KMS-11 (cell line): ENCODE measurements around the gene UBP1.

ENCODE experiments used
- H2AFZ ChIP-seq: fragments of 200-600 bp; sonication (generic); 2 replicates; pipeline ENCODE4 v1.6.1; 2016; ENCODE audit warnings: antibody characterized with exemption, mixed run types, low read depth
- H3K27ac ChIP-seq: fragments of 200-600 bp; sonication (generic); 2 replicates; pipeline ENCODE4 v1.6.1; 2016; ENCODE audit warnings: mild to moderate bottlenecking, mixed run types
- H3K27me3 ChIP-seq: fragments of 200-600 bp; sonication (generic); 2 replicates; pipeline ENCODE4 v1.6.1; 2017; ENCODE audit warnings: mild to moderate bottlenecking, low read depth, mixed run types, moderate library complexity; ENCODE audit not compliant: insufficient read depth
- H3K36me3 ChIP-seq: fragments of 200-600 bp; sonication (generic); 2 replicates; pipeline ENCODE4 v1.6.1; 2017; ENCODE audit warnings: mild to moderate bottlenecking, mixed run types; ENCODE audit not compliant: insufficient read depth
- H3K4me1 ChIP-seq: fragments of 200-600 bp; sonication (generic); 2 replicates; pipeline ENCODE4 v1.6.1; 2016; ENCODE audit warnings: mild to moderate bottlenecking, low read depth, mixed run types; ENCODE audit not compliant: poor library complexity, severe bottlenecking
- H3K4me2 ChIP-seq: fragments of 200-600 bp; sonication (generic); 2 replicates; pipeline ENCODE4 v1.7.0; 2016; ENCODE audit warnings: mild to moderate bottlenecking, mixed run types
- H3K4me3 ChIP-seq: fragments of 200-600 bp; sonication (generic); IDR thresholded peaks from 2 replicates; pipeline ENCODE4 v1.6.1; 2017; ENCODE audit warnings: low read depth, low read length, mixed read lengths; ENCODE audit not compliant: insufficient read depth
- H3K79me2 ChIP-seq: fragments of 200-600 bp; sonication (generic); 2 replicates; pipeline ENCODE4 v1.6.1; 2016; ENCODE audit warnings: low read depth, mixed run types; ENCODE audit not compliant: insufficient read depth
- H3K9ac ChIP-seq: fragments of 200-600 bp; sonication (generic); 2 replicates; pipeline ENCODE4 v1.6.1; 2016; ENCODE audit warnings: mild to moderate bottlenecking, mixed run types
- H4K20me1 ChIP-seq: fragments of 200-600 bp; sonication (generic); 2 replicates; pipeline ENCODE4 v1.6.1; 2016; ENCODE audit warnings: mild to moderate bottlenecking, mixed run types; ENCODE audit not compliant: insufficient read depth
- TF ChIP-seq, protein P1 (sequence below): fragments of 200-600 bp; sonication (generic); conservative IDR thresholded peaks from 2 replicates; pipeline ENCODE4 v1.6.1; 2017; ENCODE audit warnings: low read depth, mild to moderate bottlenecking, antibody characterized with exemption, low read length, moderate library complexity, mixed read lengths

Gene UBP1

DNA sequence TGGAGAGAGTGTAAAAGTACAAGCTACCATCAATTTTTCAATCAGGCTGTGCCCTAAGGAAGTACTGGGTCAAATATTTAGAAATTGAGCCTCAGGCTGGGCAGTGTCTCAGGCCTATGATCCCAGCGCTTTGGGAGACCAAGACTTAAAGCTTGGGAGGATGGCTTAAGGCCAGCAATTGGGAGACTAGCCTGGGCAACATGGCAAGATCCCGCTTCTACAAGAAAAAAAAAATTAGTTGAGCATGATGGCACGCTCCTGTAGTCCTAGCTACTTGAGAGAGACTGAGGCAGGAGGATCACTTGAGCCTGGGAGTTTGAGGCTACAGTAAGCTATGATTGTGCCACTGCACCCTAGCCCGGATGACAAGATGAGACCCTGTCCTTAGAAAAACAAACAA is 2.0 kb upstream of the UBP1 start:
- H3K79me2 ChIP-seq, result peaks cover 25% of the 10 kb centered on the region
- H3K27ac ChIP-seq, result peak overlapping the region; percentile 99; the same call in 1 of the 2 replicates
- H3K27me3 ChIP-seq, result no peaks in the 10 kb centered on the region
- H3K9ac ChIP-seq, result peak overlapping the region; percentile 93; the same call in 1 of the 2 replicates
- H3K4me1 ChIP-seq, result peaks cover 9% of the 10 kb centered on the region
- TF ChIP-seq, protein P1, sequence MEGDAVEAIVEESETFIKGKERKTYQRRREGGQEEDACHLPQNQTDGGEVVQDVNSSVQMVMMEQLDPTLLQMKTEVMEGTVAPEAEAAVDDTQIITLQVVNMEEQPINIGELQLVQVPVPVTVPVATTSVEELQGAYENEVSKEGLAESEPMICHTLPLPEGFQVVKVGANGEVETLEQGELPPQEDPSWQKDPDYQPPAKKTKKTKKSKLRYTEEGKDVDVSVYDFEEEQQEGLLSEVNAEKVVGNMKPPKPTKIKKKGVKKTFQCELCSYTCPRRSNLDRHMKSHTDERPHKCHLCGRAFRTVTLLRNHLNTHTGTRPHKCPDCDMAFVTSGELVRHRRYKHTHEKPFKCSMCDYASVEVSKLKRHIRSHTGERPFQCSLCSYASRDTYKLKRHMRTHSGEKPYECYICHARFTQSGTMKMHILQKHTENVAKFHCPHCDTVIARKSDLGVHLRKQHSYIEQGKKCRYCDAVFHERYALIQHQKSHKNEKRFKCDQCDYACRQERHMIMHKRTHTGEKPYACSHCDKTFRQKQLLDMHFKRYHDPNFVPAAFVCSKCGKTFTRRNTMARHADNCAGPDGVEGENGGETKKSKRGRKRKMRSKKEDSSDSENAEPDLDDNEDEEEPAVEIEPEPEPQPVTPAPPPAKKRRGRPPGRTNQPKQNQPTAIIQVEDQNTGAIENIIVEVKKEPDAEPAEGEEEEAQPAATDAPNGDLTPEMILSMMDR, result no peak
- H2AFZ ChIP-seq, result peak overlapping the region; percentile 75
- H3K4me3 ChIP-seq, result no peak overlapping the region
- 0 out of 2 replicates have a peak, but pooled peaks cover 13% of the 10 kb centered on the region for H4K20me1 ChIP-seq
- H3K4me2 ChIP-seq, result peak overlapping the region; percentile 61
- H3K36me3 ChIP-seq, result no peaks in the 10 kb centered on the region

DNA sequence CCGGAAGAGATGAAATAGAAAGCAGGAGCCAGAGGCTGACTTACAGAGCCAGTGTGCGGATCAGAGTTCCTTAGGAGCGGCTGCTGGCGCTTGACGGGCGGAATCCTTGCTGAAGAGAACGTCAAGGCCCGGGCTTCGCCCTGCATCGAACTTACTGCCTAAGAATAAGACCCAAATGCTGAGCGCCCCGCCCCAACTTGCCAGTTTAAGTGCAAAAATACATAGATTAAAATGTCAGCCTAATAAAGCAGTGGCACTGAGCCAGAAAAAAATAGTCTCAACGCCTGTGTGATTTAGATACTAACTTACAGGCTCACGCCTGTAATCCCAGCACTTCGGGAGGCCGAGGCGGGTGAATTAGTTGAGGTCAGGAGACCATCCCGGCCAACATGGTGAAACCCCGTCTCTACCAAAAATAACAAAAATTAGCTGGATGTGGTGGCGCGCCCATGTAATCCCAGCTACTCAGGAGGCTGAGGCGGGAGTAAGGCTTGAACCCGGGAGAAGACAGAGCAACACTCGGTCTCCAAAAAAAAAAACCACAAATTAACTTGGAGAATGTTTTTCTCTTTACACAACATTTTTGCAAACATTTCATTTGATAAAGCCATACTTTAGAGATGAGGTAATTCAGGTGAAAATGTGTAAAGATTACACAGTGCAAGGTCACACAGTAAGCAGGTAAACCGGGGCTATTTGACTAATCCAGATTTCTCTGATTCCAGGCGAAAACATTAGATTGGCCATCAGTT is 1.2 kb upstream of the UBP1 start:
- Histone ChIP-seq H3K36me3 (no peaks in the 10 kb centered on the region), H2AFZ (peak overlapping the region; percentile 75), H4K20me1 (0 out of 2 replicates have a peak, but pooled peaks cover 20% of the 10 kb centered on the region), H3K27ac (peak overlapping the region; percentile 99), H3K9ac (peak overlapping the region; percentile 93), H3K79me2 (peaks cover 33% of the 10 kb centered on the region), H3K4me3 (no peak overlapping the region), H3K4me1 (peaks cover 16% of the 10 kb centered on the region), H3K4me2 (peak overlapping the region; percentile 61), H3K27me3 (no peaks in the 10 kb centered on the region)
- TF ChIP-seq, protein P1, result no peak

DNA sequence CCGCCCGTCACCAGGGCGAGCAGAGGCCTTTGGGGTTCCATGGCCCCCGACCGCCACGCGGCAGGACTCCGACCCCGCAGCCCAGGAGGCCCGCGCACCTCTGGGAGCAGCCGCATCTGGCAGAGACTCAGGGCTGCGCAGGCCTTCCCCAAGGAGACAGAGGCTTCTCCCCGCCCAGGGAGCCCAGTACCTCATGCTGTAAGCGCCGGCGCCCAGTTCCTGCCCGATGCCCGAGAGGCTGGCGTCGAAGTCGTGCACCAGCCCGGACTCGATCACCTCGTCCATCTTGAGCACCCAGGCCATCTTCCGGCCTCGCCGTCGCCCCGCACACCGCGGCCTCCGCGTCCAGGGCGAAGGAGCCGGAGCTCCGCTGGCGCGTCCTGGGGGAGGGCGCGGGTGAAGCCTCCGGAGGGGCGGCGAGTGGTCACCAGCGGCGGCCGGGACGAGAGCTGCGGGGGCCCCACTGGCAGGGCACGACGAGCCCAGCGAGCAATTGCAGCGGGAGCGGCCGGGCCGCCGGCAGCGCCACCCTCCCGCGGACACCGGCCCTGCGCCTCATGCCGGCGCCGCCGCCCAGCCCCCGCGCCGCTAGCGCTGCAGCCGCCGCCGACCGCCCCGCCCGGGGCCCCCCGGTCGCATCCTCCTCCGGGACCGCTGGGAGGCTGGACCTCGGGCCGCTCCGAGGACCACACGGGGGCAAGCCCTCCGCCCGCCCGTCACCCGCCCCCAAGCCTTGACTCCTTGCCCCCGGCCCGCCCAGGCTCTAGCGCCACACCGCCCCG is 468 bp downstream of the UBP1 start:
- H3K36me3 ChIP-seq, result no peaks in the 10 kb centered on the region
- H3K79me2 ChIP-seq, result peaks cover 50% of the 10 kb centered on the region
- no peak overlapping the region for H3K4me3 ChIP-seq
- peak overlapping the region; percentile 97 for H3K4me2 ChIP-seq
- TF ChIP-seq, protein P1, result no peak
- peak overlapping the region; percentile 82 for H3K9ac ChIP-seq
- peak overlapping the region; percentile 52 for H2AFZ ChIP-seq
- H3K27ac ChIP-seq, result peak overlapping the region; percentile 76
- peaks cover 24% of the 10 kb centered on the region; the same call in 1 of the 2 replicates for H4K20me1 ChIP-seq
- H3K27me3 ChIP-seq, result no peaks in the 10 kb centered on the region
- H3K4me1 ChIP-seq, result peaks cover 33% of the 10 kb centered on the region

DNA sequence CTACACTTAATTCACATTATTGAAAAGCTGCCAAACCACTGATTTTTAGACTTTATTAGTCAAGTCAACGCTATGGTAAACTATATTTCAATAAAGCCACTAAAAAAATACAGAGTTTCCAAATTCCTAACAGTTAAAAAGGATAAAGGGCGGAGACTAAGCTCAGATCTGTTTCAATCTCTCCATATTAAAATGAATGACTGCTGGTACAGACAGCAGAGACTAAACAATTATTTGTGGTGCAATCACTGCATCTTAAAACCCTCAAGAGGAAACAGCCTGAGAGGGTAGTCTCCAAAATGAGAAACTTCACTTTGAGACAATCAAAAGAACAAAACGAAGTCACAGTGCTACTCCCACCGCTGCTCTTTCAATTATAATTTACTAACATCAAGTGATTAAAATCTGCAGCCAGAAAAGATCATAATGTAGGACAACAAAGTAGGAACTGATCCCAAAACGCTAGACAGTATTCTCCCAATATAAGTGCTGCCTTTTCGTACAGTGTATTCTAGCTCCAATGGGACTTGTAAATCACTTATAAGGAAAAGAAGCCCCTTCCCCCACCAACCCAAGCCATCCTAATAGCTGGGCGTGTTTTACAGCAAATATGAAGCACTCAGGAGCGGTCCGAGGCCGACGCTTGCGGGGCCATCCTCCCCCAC is 1.2 kb downstream of the UBP1 start:
- peaks cover 24% of the 10 kb centered on the region; the same call in 1 of the 2 replicates for H4K20me1 ChIP-seq
- no peaks in the 10 kb centered on the region for H3K36me3 ChIP-seq
- H2AFZ ChIP-seq, result peak overlapping the region; percentile 52
- H3K27me3 ChIP-seq, result no peaks in the 10 kb centered on the region
- TF ChIP-seq, protein P1, result no peak
- no peak overlapping the region for H3K4me3 ChIP-seq
- peaks cover 37% of the 10 kb centered on the region for H3K4me1 ChIP-seq
- peak overlapping the region; percentile 76 for H3K27ac ChIP-seq
- H3K79me2 ChIP-seq, result peaks cover 57% of the 10 kb centered on the region
- H3K9ac ChIP-seq, result peak overlapping the region; percentile 82
- peak overlapping the region; percentile 97 for H3K4me2 ChIP-seq
